HepG2 (cell line): Measurements from ENCODE around the gene EXTL1. TPM values are rescaled to one million over a fixed set of nuclear protein-coding genes. Genes with fewer than 3 reads are reported as not detected.

Experiments
- ATAC-seq: fragments of 200-7000 bp; cut with Tn5 transposase; 3 replicates; pipeline ENCODE4 v1.9.1; 2020; ENCODE audit warnings: mild to moderate bottlenecking, moderate library complexity
- BruUV-seq: library from RNA; stranded (reverse); fragments of 400-500 nt; replicated peaks from 2 replicates; lab custom pipeline; 2021; lab: Mats Ljungman, UMichigan
- CTCF ChIA-PET: fragments of 300-600 bp; formaldehyde crosslinking; extraction: SDS; loops from one replicate; lab custom pipeline; 2021; ENCODE audit warnings: low total read pairs, inconsistent platforms, low intra/inter-chr PET ratio; lab: Yijun Ruan, JAX
- POLR2A ChIA-PET: fragments of 350-600 bp; sonication (Branson Sonifier 250); formaldehyde crosslinking; loops from one replicate; lab custom pipeline; 2020; ENCODE audit warnings: antibody characterized with exemption, inconsistent platforms; lab: Yijun Ruan, JAX
- DNase-seq: peaks from one replicate; pipeline ENCODE4 v3.0.0-alpha.2; 2015; ENCODE audit warnings: low spot score
- FAIRE-seq: peaks from 3 replicates; lab custom pipeline; 2011; peaks lifted over from hg19 to GRCh38; lab: Jason Lieb, UNC
- H2AFZ ChIP-seq: one replicate; pipeline ENCODE4 v1.6.1; 2011; ENCODE audit warnings: low read length, inconsistent platforms
- H3K27ac ChIP-seq: fragments of 300-600 bp; 3 replicates; pipeline ENCODE4 v1.8.0; 2011; ENCODE audit warnings: mixed run types, mild to moderate bottlenecking, mixed read lengths, low read length, inconsistent platforms; ENCODE audit not compliant: insufficient read depth; ENCODE audit errors: extremely low read length
- H3K27me3 ChIP-seq, 2 experiments: fragments of 200-600 bp in 1 of 2; 2 replicates in 1 of 2; 3 replicates in 1 of 2; pipeline versions ENCODE4 v1.6.0 to v1.8.0; 2011; ENCODE audit warnings: low read length in 2 of 2, mild to moderate bottlenecking in 2 of 2, moderate library complexity in 2 of 2, inconsistent platforms in 1 of 2; ENCODE audit not compliant: insufficient read depth in 2 of 2, control insufficient read depth in 1 of 2
- H3K36me3 ChIP-seq, 2 experiments: fragments of 200-600 bp in 1 of 2; replicated peaks in 1 of 2; 2 replicates in 1 of 2; 3 replicates in 1 of 2; pipeline versions ENCODE4 v1.5.1 to v1.8.0; 2011; ENCODE audit warnings: low read length in 2 of 2, inconsistent platforms in 1 of 2; ENCODE audit not compliant: insufficient read depth in 2 of 2, control insufficient read depth in 1 of 2
- H3K4me1 ChIP-seq: 2 replicates; pipeline ENCODE4 v1.5.1; 2012; ENCODE audit warnings: low read length, inconsistent platforms; ENCODE audit not compliant: insufficient read depth
- H3K4me2 ChIP-seq: 2 replicates; pipeline ENCODE4 v1.6.0; 2011; ENCODE audit warnings: low read depth, low read length, inconsistent platforms
- H3K4me3 ChIP-seq, 3 experiments: fragments of 200-600 bp in 1 of 3; sonication (generic), shearing (Covaris generic) in 1 of 3; replicated peaks in 1 of 3; 2 replicates each; pipeline ENCODE4 v1.5.1; 2011 to 2016; ENCODE audit warnings: low read length in 3 of 3, inconsistent platforms in 2 of 3, low read depth in 2 of 3, mild to moderate bottlenecking in 2 of 3, control low read depth in 1 of 3, mixed read lengths in 1 of 3; ENCODE audit not compliant: insufficient read depth in 1 of 3
- H3K79me2 ChIP-seq: one replicate; pipeline ENCODE4 v1.6.1; 2011; ENCODE audit warnings: low read length, inconsistent platforms; ENCODE audit not compliant: insufficient read depth
- H3K9ac ChIP-seq: 2 replicates; pipeline ENCODE4 v1.6.0; 2011; ENCODE audit warnings: mild to moderate bottlenecking, low read depth, low read length, inconsistent platforms; ENCODE audit not compliant: insufficient read depth
- H3K9me3 ChIP-seq: 2 replicates; pipeline ENCODE4 v1.5.1; 2012; ENCODE audit warnings: mild to moderate bottlenecking, low read length
- H4K20me1 ChIP-seq: 2 replicates; pipeline ENCODE4 v1.6.0; 2011; ENCODE audit warnings: inconsistent platforms, mild to moderate bottlenecking, low read length, moderate library complexity; ENCODE audit not compliant: insufficient read depth
- CHD2 ChIP-seq: IDR thresholded peaks from 2 replicates; pipeline ENCODE4 v1.6.1; 2011; ENCODE audit warnings: low read depth, low read length, improper control_type of control experiment
- ELF3 ChIP-seq: IDR thresholded peaks from 2 replicates; pipeline ENCODE4 v1.6.1; 2016; ENCODE audit warnings: missing genetic modification reagents, missing compliant biosample characterization
- ELF4 ChIP-seq: sonication (generic); formaldehyde crosslinking; IDR thresholded peaks from 2 replicates; pipeline ENCODE4 v1.5.0; 2020; ENCODE audit warnings: missing genetic modification reagents, mild to moderate bottlenecking, moderate library complexity, borderline replicate concordance
- EP300 ChIP-seq, 3 experiments: sonication (generic) in 1 of 3; formaldehyde crosslinking in 1 of 3; IDR thresholded peaks; 2 replicates each; pipeline versions ENCODE4 v1.5.1 to v1.6.1; 2011 to 2020; ENCODE audit warnings: low read depth in 2 of 3, low read length in 2 of 3, borderline replicate concordance in 1 of 3, improper control_type of control experiment in 1 of 3, mild to moderate bottlenecking in 1 of 3, missing genetic modification reagents in 1 of 3, moderate library complexity in 1 of 3
- PHF5A ChIP-seq: IDR thresholded peaks from one replicate; pipeline ENCODE4 v1.6.1; 2018; ENCODE audit warnings: low read depth, missing genetic modification reagents; ENCODE audit not compliant: unreplicated experiment
- RFXAP ChIP-seq: sonication (generic); formaldehyde crosslinking; IDR thresholded peaks from 2 replicates; pipeline ENCODE4 v1.4.0; 2020; ENCODE audit warnings: missing genetic modification reagents, borderline replicate concordance
- SOX5 ChIP-seq: IDR thresholded peaks from 2 replicates; pipeline ENCODE4 v1.6.1; 2016; ENCODE audit warnings: borderline replicate concordance
- TP53 ChIP-seq: sonication (generic); formaldehyde crosslinking; conservative IDR thresholded peaks from 2 replicates; pipeline ENCODE4 v1.4.0; 2020; ENCODE audit warnings: missing genetic modification reagents
- ZBTB1 ChIP-seq: sonication (generic); formaldehyde crosslinking; IDR thresholded peaks from 2 replicates; pipeline ENCODE4 v1.4.0; 2020; ENCODE audit warnings: missing genetic modification reagents, borderline replicate concordance
- ZBTB38 ChIP-seq: sonication (generic); formaldehyde crosslinking; IDR thresholded peaks from 2 replicates; pipeline ENCODE4 v1.5.1; 2020; ENCODE audit warnings: mild to moderate bottlenecking, missing genetic modification reagents
- ZFP90 ChIP-seq: sonication (generic); formaldehyde crosslinking; IDR thresholded peaks from 2 replicates; pipeline ENCODE4 v1.8.0; 2022; ENCODE audit warnings: missing genetic modification reagents, mild to moderate bottlenecking, inconsistent platforms, borderline replicate concordance
- ZNF10 ChIP-seq: sonication (generic); formaldehyde crosslinking; IDR thresholded peaks from 2 replicates; pipeline ENCODE4 v1.4.0; 2020; ENCODE audit warnings: mild to moderate bottlenecking, low read depth, missing genetic modification reagents, borderline replicate concordance
- ZNF142 ChIP-seq: sonication (generic); formaldehyde crosslinking; IDR thresholded peaks from 2 replicates; pipeline ENCODE4 v1.4.0; 2020; ENCODE audit warnings: missing genetic modification reagents
- WGBS: methylation state at CpG from one replicate; pipeline ENCODE4 v1.1.6; 2017; ENCODE audit warnings: low lambda C conversion rate; 5-methylcytosine and 5-hydroxymethylcytosine counted together
- in situ Hi-C: cut with HindIII; loops from 2 replicates; pipeline ENCODE4 v1.10.0; 2017; ENCODE audit warnings: low pct_unique_long_range_greater_than_20kb; ENCODE audit not compliant: extremely low pct_ligation_motif_present
- intact Hi-C: fragments of 100-400 bp; cut with micrococcal nuclease; formaldehyde crosslinking; loops from one replicate; pipeline ENCODE4 v1.10.0; 2022; ENCODE audit not compliant: unreplicated experiment
- polyA plus RNA-seq, 8 experiments: library from polyadenylated mRNA; depleted of rRNA in 3 of 8; stranded (reverse) in 7 of 8; unstranded in 1 of 8; fragments of >200 nt; fragmentation: Illumina TruSeq in 4 of 8; extraction: Trizol in 4 of 8; gene quantifications; 2 replicates each; pipeline versions ENCODE4 v1.2.1 to v1.2.3, GENCODE V29; 2011 to 2016; ENCODE audit warnings: low read depth in 4 of 8, missing spikeins in 1 of 8, mixed read lengths in 1 of 8; ENCODE audit not compliant: insufficient read depth in 1 of 8
- total RNA-seq, 5 experiments: library from RNA; depleted of rRNA; stranded (reverse); fragments of >200 nt; fragmentation: Illumina TruSeq; extraction: Trizol; gene quantifications; 2 replicates each; pipeline ENCODE4 v1.2.3, GENCODE V29; 2016; ENCODE audit warnings: low read depth in 1 of 5

Gene EXTL1
- total and polyA plus RNA-seq, 2 of the 13 experiments (the other 11 are each of a cell fraction or from before 2014, with no cell fraction given): 0.35 to 1.0 TPM

- Histone ChIP-seq H4K20me1 (no peaks in the 10 kb centered on the region), H3K36me3 (no peaks in the 10 kb centered on the region), H3K4me2 (no peak overlapping the region), H3K27ac (no peak overlapping the region), H3K79me2 (no peaks in the 10 kb centered on the region), H3K9me3 (no peaks in the 10 kb centered on the region), H3K27me3 (no peaks in the 10 kb centered on the region; a peak in 1 of 5 replicates), H3K4me1 (no peaks in the 10 kb centered on the region), H3K9ac (no peak overlapping the region), H3K4me3 (no peak overlapping the region), H2AFZ (no peak overlapping the region)
- in situ Hi-C loops: no loop called here
- FAIRE-seq (no peak), DNase-seq (no peak), ATAC-seq (no peak)
- WGBS: 16% methylated on average over 7 of the region's 7 CpGs
- BruUV-seq: no TSS peak
- POLR2A ChIA-PET: no interaction called here
- intact Hi-C loops: no loop called here
- TF ChIP-seq ZBTB38 (no peak), ZNF142 (CRISPR knock-in tag) (no peak), SOX5 (CRISPR knock-in tag) (no peak), ZNF10 (CRISPR knock-in tag) (no peak), TP53 (no peak), EP300 (IDR thresholded peaks at IDR 0.05; ENCODE audit: low read depth in 2 of 2, low read length in 2 of 2) (no peak), EP300 (CRISPR knock-in tag; IDR thresholded peaks at IDR 0.05; ENCODE audit: borderline replicate concordance) (no peak), CHD2 (no peak), ELF4 (CRISPR knock-in tag) (no peak), ZFP90 (CRISPR knock-in tag) (no peak), ELF3 (CRISPR knock-in tag) (no peak), ZBTB1 (CRISPR knock-in tag) (no peak), PHF5A (CRISPR knock-in tag) (no peak), RFXAP (no peak)
- CTCF ChIA-PET: no interaction called here
Observed at GRCh38 chr1:26079178-26079563, 57.6 kb downstream of the EXTL1 start.
